Mucosa of descending colon (tissue), 3 donors: ENCODE results near the gene PDLIM3. TPM values are rescaled to one million over a fixed set of nuclear protein-coding genes. Genes with fewer than 3 reads are reported as not detected.

Source experiments
- ATAC-seq: fragments of 200-7000 bp; cut with Tn5 transposase; one replicate; pipeline ENCODE4 v1.9.1; 2020; ENCODE audit warnings: mild to moderate bottlenecking, moderate library complexity
- DNase-seq, 3 donors: peaks; one replicate each; pipeline ENCODE4 v3.0.0-alpha.2; 2020
- H3K36me3 ChIP-seq: fragments of 200-600 bp; one replicate; pipeline ENCODE4 v1.8.0; 2021; ENCODE audit warnings: low read depth, mild to moderate bottlenecking
- H3K4me1 ChIP-seq: fragments of 200-600 bp; one replicate; pipeline ENCODE4 v1.8.0; 2021; ENCODE audit warnings: low read depth, mild to moderate bottlenecking
- H3K4me3 ChIP-seq: fragments of 200-600 bp; one replicate; pipeline ENCODE4 v1.8.0; 2021; ENCODE audit warnings: mild to moderate bottlenecking
- H3K9me3 ChIP-seq: fragments of 200-600 bp; one replicate; pipeline ENCODE4 v1.8.0; 2021; ENCODE audit warnings: mild to moderate bottlenecking
- CTCF ChIP-seq: fragments of 200-600 bp; IDR thresholded peaks from one replicate; pipeline ENCODE4 v1.8.0; 2022; ENCODE audit warnings: antibody characterized with exemption, mild to moderate bottlenecking
- intact Hi-C, 2 donors: fragments of 100-400 bp; cut with DNase I in 1 of 2; cut with micrococcal nuclease in 1 of 2; formaldehyde crosslinking; loops; one replicate each; pipeline versions ENCODE4 v1.11.0 to v1.11.1; 2022; cut with DNase I, micrococcal nuclease
- total RNA-seq, 3 donors: library from RNA; stranded (reverse); fragmentation: NEBNext Ultra II Directional in 2 of 3; extraction: Animal tissue kit (Norgen Biotek cat#: 25700) in 2 of 3; gene quantifications; one replicate each; pipeline versions ENCODE4 v1.2.1 to v1.2.4, GENCODE V29; 2021 to 2023
- donor health status: DM: no; HTN: no; CAD: no; lungs with moderate emphysema.
- donor health status: DM: no; HTN: no; CAD: no.
- donor health status: DM: no; HTN: yes; CAD: no.

The PDLIM3 gene
- total RNA-seq, 3 donors from 2014 or later, result 8.9 to 193 (median 16.5) TPM

- intact Hi-C loops, result no loop called here
- Histone ChIP-seq H3K4me1 (no peaks in the 10 kb centered on the region), H3K9me3 (peaks cover 3% of the 10 kb centered on the region), H3K4me3 (no peak overlapping the region), H3K36me3 (no peaks in the 10 kb centered on the region)
- no peak for DNase-seq
- ATAC-seq, result peak; percentile 66
- TF ChIP-seq CTCF, result no peak
Observed at GRCh38 chr4:185566972-185567371, 31.7 kb upstream of the PDLIM3 start.

DNA sequence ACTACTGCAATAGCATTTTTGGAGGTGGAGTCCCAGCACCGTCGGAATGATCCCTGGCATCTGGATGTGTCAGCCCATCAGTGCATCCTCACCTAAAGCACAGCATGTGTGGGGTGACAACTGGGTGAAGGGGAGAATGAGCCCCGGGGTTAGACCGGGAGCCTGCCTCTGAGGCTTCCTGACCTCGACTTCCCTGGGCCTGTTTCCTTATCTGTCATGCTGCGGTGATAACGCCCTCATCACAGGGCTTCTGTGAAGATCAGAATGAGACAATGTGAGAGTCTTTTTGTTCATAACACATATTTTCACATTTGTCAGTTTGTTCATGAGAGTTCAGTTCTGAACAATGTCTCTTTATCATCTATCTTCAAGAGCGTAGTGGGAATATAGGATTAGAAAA is 31.1 kb upstream of the PDLIM3 start:
- no peak for TF ChIP-seq CTCF
- Histone ChIP-seq H3K4me1 (no peaks in the 10 kb centered on the region), H3K4me3 (no peak overlapping the region), H3K36me3 (no peaks in the 10 kb centered on the region), H3K9me3 (peaks cover 3% of the 10 kb centered on the region)
- DNase-seq (no peak), ATAC-seq (no peak)
- intact Hi-C loops, result no loop called here

DNA sequence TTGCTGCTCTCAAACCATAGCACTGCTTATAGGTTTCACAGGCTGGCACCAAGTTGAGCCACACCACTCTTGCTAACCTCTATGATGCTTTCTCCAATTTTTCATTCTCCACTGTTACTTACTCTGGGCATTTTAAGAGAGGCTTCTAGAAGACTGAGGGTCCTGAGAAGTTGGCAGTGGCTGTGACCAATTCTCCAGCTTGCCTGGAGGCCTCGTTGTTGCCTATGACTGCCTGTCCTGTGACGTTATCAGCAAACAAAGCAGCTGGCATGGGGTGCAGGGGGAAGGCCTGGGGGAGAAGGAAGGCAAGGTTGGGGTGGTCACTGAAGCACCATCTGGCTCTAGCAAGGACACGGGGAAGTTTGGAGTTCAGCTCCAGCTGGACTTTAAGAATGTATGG is 30.4 kb upstream of the PDLIM3 start:
- no peak for TF ChIP-seq CTCF
- Histone ChIP-seq H3K9me3 (peaks cover 3% of the 10 kb centered on the region), H3K36me3 (no peaks in the 10 kb centered on the region), H3K4me1 (no peaks in the 10 kb centered on the region), H3K4me3 (no peak overlapping the region)
- DNase-seq, result no peak
- no peak for ATAC-seq
- intact Hi-C loops, result no loop called here

GRCh38 chr4:185564349-185564748 is 29.0 kb upstream of the PDLIM3 start:
- Histone ChIP-seq H3K4me1 (no peaks in the 10 kb centered on the region), H3K36me3 (no peaks in the 10 kb centered on the region), H3K4me3 (no peak overlapping the region), H3K9me3 (peaks cover 3% of the 10 kb centered on the region)
- DNase-seq (no peak), ATAC-seq (no peak)
- intact Hi-C loops, result no loop called here
- no peak for TF ChIP-seq CTCF

- no peak overlapping the region for H3K4me3 ChIP-seq
- no peak for DNase-seq
- peaks cover 3% of the 10 kb centered on the region for H3K9me3 ChIP-seq
- no peaks in the 10 kb centered on the region for H3K36me3 ChIP-seq
- intact Hi-C loops, result no loop called here
- H3K4me1 ChIP-seq, result no peaks in the 10 kb centered on the region
- ATAC-seq, result no peak
- no peak for TF ChIP-seq CTCF
Observed at GRCh38 chr4:185562531-185562930, 27.2 kb upstream of the PDLIM3 start.

GRCh38 chr4:185560316-185560715 is 25.0 kb upstream of the PDLIM3 start:
- H3K9me3 ChIP-seq, result peaks cover 3% of the 10 kb centered on the region
- H3K4me1 ChIP-seq, result no peaks in the 10 kb centered on the region
- intact Hi-C loops, result no loop called here

More at GRCh38 chr4:185560316-185560715, 25.0 kb upstream of the PDLIM3 start:
- Histone ChIP-seq H3K36me3 (no peaks in the 10 kb centered on the region), H3K4me3 (no peak overlapping the region)
- ATAC-seq (no peak), DNase-seq (no peak)
- no peak for TF ChIP-seq CTCF
